ENCODE data around the gene SLC6A3.

The SLC6A3 gene

DNA sequence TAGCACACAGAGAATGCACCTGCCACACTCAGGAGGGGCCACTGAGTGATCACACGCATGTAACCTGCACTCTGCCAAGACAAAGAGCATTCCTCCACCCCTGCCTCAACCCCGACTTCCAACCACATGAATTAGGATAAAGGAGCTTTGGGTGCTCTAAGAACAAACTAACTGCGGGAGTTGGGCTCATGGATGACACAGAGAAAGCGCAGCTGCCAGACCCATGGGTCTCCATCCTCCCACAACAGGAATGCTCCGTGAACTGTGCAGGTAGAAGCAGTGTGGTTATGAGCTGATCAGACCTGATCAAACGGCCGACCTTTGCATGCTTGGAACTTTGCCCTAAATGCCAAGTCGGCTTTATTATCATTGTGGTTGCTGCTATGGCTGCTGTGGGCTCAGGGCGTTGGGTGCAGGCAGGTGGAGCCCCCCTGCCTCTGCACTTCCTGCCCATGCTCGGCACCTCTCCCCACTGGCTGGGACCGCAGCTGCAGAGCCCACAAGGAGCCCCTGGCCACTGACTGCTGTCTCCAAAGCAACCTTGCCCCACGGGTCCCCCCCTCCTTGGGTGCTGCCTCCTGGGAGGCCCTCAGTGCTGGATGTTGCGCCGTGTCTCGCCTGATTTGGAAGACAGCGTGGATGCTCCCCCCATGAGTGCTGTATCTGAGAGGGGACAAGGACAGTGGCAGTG is 2.6 kb upstream of the SLC6A3 start:
- DNase-seq = peak in 1 of 2 donors; percentile 8
- peaks cover 22% of the 10 kb centered on the region for H3K9me3 ChIP-seq (ENCODE audit: insufficient read depth, low read depth, low read length)
- no peak overlapping the region for H2AFZ ChIP-seq (ENCODE audit: insufficient read depth, low read length, poor library complexity)
- no peak overlapping the region for H3K4me3 ChIP-seq (ENCODE audit: low read depth, low read length)
- H2BK12ac ChIP-seq (ENCODE audit: low read length) = no peak overlapping the region
- no peak overlapping the region for H4K12ac ChIP-seq (ENCODE audit: low read depth, low read length)
- no peaks in the 10 kb centered on the region for H3K79me1 ChIP-seq (ENCODE audit: low read length)
- no peak overlapping the region for H3K27ac ChIP-seq (ENCODE audit: low read depth, low read length)
- H3K23ac ChIP-seq (ENCODE audit: low read length) = no peak overlapping the region
- no CpG with 5 or more reads among the region's 16 CpGs for WGBS (ENCODE audit: extremely low coverage, insufficient coverage, insufficient read length)
- no peak overlapping the region for H3K9ac ChIP-seq (ENCODE audit: low read length)
- H2BK5ac ChIP-seq (ENCODE audit: low read depth, low read length, poor library complexity) = no peak overlapping the region
- H3K79me2 ChIP-seq (ENCODE audit: control insufficient read depth, insufficient read depth, low read length, poor library complexity) = no peaks in the 10 kb centered on the region
- H3K18ac ChIP-seq (ENCODE audit: low read length) = no peak overlapping the region
- no peak overlapping the region for H2BK120ac ChIP-seq (ENCODE audit: insufficient read depth, low read length, poor library complexity)
- H4K91ac ChIP-seq (ENCODE audit: low read depth, low read length) = no peak overlapping the region
- H2AK5ac ChIP-seq (ENCODE audit: low read length) = no peak overlapping the region
- no peak overlapping the region for H4K8ac ChIP-seq (ENCODE audit: low read depth, low read length)
- no peaks in the 10 kb centered on the region for H3K36me3 ChIP-seq (ENCODE audit: control insufficient read depth in 1 of 2, insufficient read depth in 2 of 2, low read length in 2 of 2)
- peaks cover 52% of the 10 kb centered on the region for H3K27me3 ChIP-seq (ENCODE audit: insufficient read depth, low read length)
- peaks cover 3 to 6% of the 10 kb centered on the region in 2 experiments for H3K4me1 ChIP-seq (ENCODE audit: control insufficient read depth in 1 of 2, insufficient read depth in 2 of 2, low read length in 2 of 2)
- no peak overlapping the region for H3K4me2 ChIP-seq (ENCODE audit: low read length)
- no peak overlapping the region for H3K4ac ChIP-seq (ENCODE audit: low read depth, low read length)
- no peak overlapping the region for H3K14ac ChIP-seq (ENCODE audit: low read length)

DNA sequence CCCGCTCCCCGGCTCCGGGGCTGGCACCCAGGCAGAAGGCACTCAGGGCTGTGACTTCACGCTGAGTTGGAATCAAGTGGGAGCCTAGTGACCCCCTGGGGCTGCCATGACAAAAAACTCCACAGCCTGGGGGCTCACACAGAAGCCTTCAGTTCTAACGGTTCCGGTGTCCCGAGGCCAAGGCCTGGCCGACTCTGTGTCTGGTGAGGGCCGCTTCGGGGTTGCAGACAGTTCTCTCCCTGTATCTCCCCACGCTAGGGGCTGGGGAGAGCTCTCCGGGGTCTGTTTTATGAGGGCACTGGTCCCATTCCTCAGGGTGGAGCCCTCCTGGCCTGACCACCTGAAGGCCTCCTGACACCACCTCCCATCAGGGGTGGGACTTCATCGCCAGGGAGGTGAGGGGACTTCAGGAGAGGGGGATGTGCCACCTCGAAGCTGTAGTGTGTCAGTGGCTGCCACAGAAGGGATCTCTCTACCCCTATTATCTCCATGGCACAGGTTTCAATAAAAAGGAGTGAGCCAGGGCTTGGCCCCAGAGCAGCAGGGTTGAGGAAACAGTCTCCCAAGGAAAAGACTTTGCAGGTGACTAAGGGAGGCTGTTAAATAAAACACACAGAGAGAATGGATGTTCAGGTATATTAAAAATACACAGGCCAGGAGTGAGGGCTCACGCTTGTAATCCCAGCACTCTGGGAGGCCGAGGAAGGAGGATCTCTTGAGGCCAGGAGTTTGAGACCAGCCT is 1.5 kb upstream of the SLC6A3 start:
- H3K36me3 ChIP-seq (ENCODE audit: control insufficient read depth in 1 of 2, insufficient read depth in 2 of 2, low read length in 2 of 2) = no peaks in the 10 kb centered on the region
- H4K91ac ChIP-seq (ENCODE audit: low read depth, low read length) = no peak overlapping the region
- H3K27ac ChIP-seq (ENCODE audit: low read depth, low read length) = no peak overlapping the region
- H3K4me1 ChIP-seq (ENCODE audit: control insufficient read depth in 1 of 2, insufficient read depth in 2 of 2, low read length in 2 of 2) = peaks cover 3 to 6% of the 10 kb centered on the region in 2 experiments
- H3K79me2 ChIP-seq (ENCODE audit: control insufficient read depth, insufficient read depth, low read length, poor library complexity) = no peaks in the 10 kb centered on the region
- no peak overlapping the region for H3K4me3 ChIP-seq (ENCODE audit: low read depth, low read length)
- no peak overlapping the region for H2BK5ac ChIP-seq (ENCODE audit: low read depth, low read length, poor library complexity)
- H2BK12ac ChIP-seq (ENCODE audit: low read length) = no peak overlapping the region
- peaks cover 22% of the 10 kb centered on the region for H3K9me3 ChIP-seq (ENCODE audit: insufficient read depth, low read depth, low read length)
- no peak overlapping the region for H3K23ac ChIP-seq (ENCODE audit: low read length)
- H3K79me1 ChIP-seq (ENCODE audit: low read length) = no peaks in the 10 kb centered on the region
- no peak overlapping the region for H4K8ac ChIP-seq (ENCODE audit: low read depth, low read length)
- H3K4me2 ChIP-seq (ENCODE audit: low read length) = no peak overlapping the region
- H3K18ac ChIP-seq (ENCODE audit: low read length) = no peak overlapping the region
- no peak overlapping the region for H3K9ac ChIP-seq (ENCODE audit: low read length)
- DNase-seq = no peak
- H4K12ac ChIP-seq (ENCODE audit: low read depth, low read length) = no peak overlapping the region
- H3K4ac ChIP-seq (ENCODE audit: low read depth, low read length) = no peak overlapping the region
- H3K27me3 ChIP-seq (ENCODE audit: insufficient read depth, low read length) = peaks cover 54% of the 10 kb centered on the region
- H2AFZ ChIP-seq (ENCODE audit: insufficient read depth, low read length, poor library complexity) = no peak overlapping the region
- no peak overlapping the region for H2AK5ac ChIP-seq (ENCODE audit: low read length)
- no peak overlapping the region for H2BK120ac ChIP-seq (ENCODE audit: insufficient read depth, low read length, poor library complexity)
- H3K14ac ChIP-seq (ENCODE audit: low read length) = no peak overlapping the region
- no CpG with 5 or more reads among the region's 16 CpGs for WGBS (ENCODE audit: extremely low coverage, insufficient coverage, insufficient read length)

- H3K4me1 ChIP-seq (ENCODE audit: control insufficient read depth in 1 of 2, insufficient read depth in 2 of 2, low read length in 2 of 2) = peaks cover 3 to 6% of the 10 kb centered on the region in 2 experiments
- no peak overlapping the region for H2BK5ac ChIP-seq (ENCODE audit: low read depth, low read length, poor library complexity)
These were observed 705 bp upstream of the SLC6A3 start for GRCh38 chr5:1445689-1446601.

More at GRCh38 chr5:1445689-1446601, 705 bp upstream of the SLC6A3 start:
- Histone ChIP-seq H3K79me2 (ENCODE audit: control insufficient read depth, insufficient read depth, low read length, poor library complexity) (no peaks in the 10 kb centered on the region), H3K4me3 (ENCODE audit: low read depth, low read length) (no peak overlapping the region), H3K9me3 (ENCODE audit: insufficient read depth, low read depth, low read length) (peaks cover 26% of the 10 kb centered on the region), H3K4me2 (ENCODE audit: low read length) (peak overlapping the region; percentile 36), H3K27me3 (ENCODE audit: insufficient read depth, low read length) (peaks cover 54% of the 10 kb centered on the region), H3K14ac (ENCODE audit: low read length) (no peak overlapping the region), H2AK5ac (ENCODE audit: low read length) (no peak overlapping the region), H3K79me1 (ENCODE audit: low read length) (no peaks in the 10 kb centered on the region), H3K4ac (ENCODE audit: low read depth, low read length) (no peak overlapping the region), H2BK12ac (ENCODE audit: low read length) (no peak overlapping the region), H4K12ac (ENCODE audit: low read depth, low read length) (no peak overlapping the region), H3K9ac (ENCODE audit: low read length) (no peak overlapping the region), H4K91ac (ENCODE audit: low read depth, low read length) (no peak overlapping the region), H3K27ac (ENCODE audit: low read depth, low read length) (no peak overlapping the region), H4K8ac (ENCODE audit: low read depth, low read length) (no peak overlapping the region), H2BK120ac (ENCODE audit: insufficient read depth, low read length, poor library complexity) (no peak overlapping the region), H2AFZ (ENCODE audit: insufficient read depth, low read length, poor library complexity) (no peak overlapping the region), H3K36me3 (ENCODE audit: control insufficient read depth in 1 of 2, insufficient read depth in 2 of 2, low read length in 2 of 2) (no peaks in the 10 kb centered on the region), H3K18ac (ENCODE audit: low read length) (no peak overlapping the region), H3K23ac (ENCODE audit: low read length) (no peak overlapping the region)
- no CpG with 5 or more reads among the region's 92 CpGs for WGBS (ENCODE audit: extremely low coverage, insufficient coverage, insufficient read length)
- DNase-seq = peak in 1 of 2 donors; percentile 8
